ENCODE data around the gene CPT1B.
"Not testable (repeated sequence)": the region's sequence is repeated elsewhere in the genome, so short reads cannot be mapped to it uniquely, and the experiment has no call there.

The CPT1B gene

GRCh38 chr22:50608996-50609395 is 30.8 kb upstream of the CPT1B start:
- no peak for DNase-seq

GRCh38 chr22:50608058-50608840 is 30.0 kb upstream of the CPT1B start:
- not testable (repeated sequence) for DNase-seq

GRCh38 chr22:50607659-50608020 is 29.4 kb upstream of the CPT1B start:
- no peak for DNase-seq

GRCh38 chr22:50606946-50607658 is 28.9 kb upstream of the CPT1B start:
- no peak for DNase-seq

GRCh38 chr22:50606165-50606945 is 28.1 kb upstream of the CPT1B start:
- no peak for DNase-seq

- DNase-seq: no peak
These were observed 27.4 kb upstream of the CPT1B start for GRCh38 chr22:50605613-50606074.

GRCh38 chr22:50605002-50605612 is 26.9 kb upstream of the CPT1B start:
- no peak for DNase-seq

GRCh38 chr22:50604256-50605001 is 26.2 kb upstream of the CPT1B start:
- DNase-seq: no peak

- DNase-seq: no peak
These were observed 25.5 kb upstream of the CPT1B start for GRCh38 chr22:50603511-50604255.

- DNase-seq: no peak
These were observed 24.1 kb upstream of the CPT1B start for GRCh38 chr22:50602338-50602700.

GRCh38 chr22:50601669-50602337 is 23.6 kb upstream of the CPT1B start:
- no peak for DNase-seq

GRCh38 chr22:50600967-50601668 is 22.9 kb upstream of the CPT1B start:
- no peak for DNase-seq

GRCh38 chr22:50600538-50600937 is 22.3 kb upstream of the CPT1B start, which contains the start of gene MAPK8IP2:
Gene MAPK8IP2, plus strand, starts transcription at chr22:50600793. Its CDS starts 26 bp downstream, at chr22:50600819.
- no peak for DNase-seq

GRCh38 chr22:50599816-50600455 is 21.7 kb upstream of the CPT1B start:
- DNase-seq: peak; percentile 67

- no peak for DNase-seq
These were observed 18.9 kb upstream of the CPT1B start for GRCh38 chr22:50597097-50597496.

- DNase-seq: no peak
These were observed 17.0 kb upstream of the CPT1B start for GRCh38 chr22:50595189-50595588.

GRCh38 chr22:50587407-50587806 is 9.2 kb upstream of the CPT1B start:
- DNase-seq: no peak

- no peak for DNase-seq
These were observed 8.2 kb upstream of the CPT1B start for GRCh38 chr22:50586416-50586815.

- no peak for DNase-seq
These were observed 7.6 kb upstream of the CPT1B start for GRCh38 chr22:50585781-50586180.

GRCh38 chr22:50585238-50585637 is 7.0 kb upstream of the CPT1B start:
- DNase-seq: no peak

Data from activated CD4-positive, alpha-beta T cell treated with anti-CD3 and anti-CD28 coated beads, Interleukin-2, amount 50 U/mL, for 1 hour (primary cell).